Measurements from ENCODE around the gene PTGFRN. TPM values are rescaled to one million over a fixed set of nuclear protein-coding genes. Genes with fewer than 3 reads are reported as not detected.

The PTGFRN gene
- total and polyA plus RNA-seq, 2 of the 8 experiments (the other 6 are each of a cell fraction or from before 2014, with no cell fraction given) = 13.0 to 32.6 TPM

GRCh38 chr1:117029685-117030084 lies 120.0 kb downstream of the PTGFRN start:
- Histone ChIP-seq H3K14ac (ENCODE audit: insufficient read length) (no peak overlapping the region), H2AK5ac (ENCODE audit: low read depth, low read length) (no peak overlapping the region)
- CTCF ChIA-PET (ENCODE audit: partially characterized antibody) = no interaction called here
- TF ChIP-seq ATF2 (IDR thresholded peaks at IDR 0.05; ENCODE audit: low read length) (no peak), SIRT6 (IDR thresholded peaks at IDR 0.05; ENCODE audit: low read length) (no peak), USF2 (IDR thresholded peaks at IDR 0.05; ENCODE audit: low read length) (no peak), CTBP2 (IDR thresholded peaks at IDR 0.05; ENCODE audit: borderline replicate concordance, insufficient read depth, insufficient read length, low read length) (no peak), RFX5 (IDR thresholded peaks at IDR 0.05; ENCODE audit: borderline replicate concordance, low read depth, low read length) (no peak), POU5F1 (IDR thresholded peaks at IDR 0.05; ENCODE audit: low read depth, low read length) (no peak), RXRA (IDR thresholded peaks at IDR 0.05; ENCODE audit: insufficient read depth, low read depth, low read length) (no peak), SRF (IDR thresholded peaks at IDR 0.05; ENCODE audit: low read depth, low read length) (no peak), GABPA (IDR thresholded peaks at IDR 0.05; ENCODE audit: borderline replicate concordance, insufficient read depth, low read length) (no peak), CHD1 (IDR thresholded peaks at IDR 0.05; ENCODE audit: low read depth, low read length) (no peak), FOSL1 (IDR thresholded peaks at IDR 0.05; ENCODE audit: insufficient read depth, low read depth, low read length) (no peak)

More at GRCh38 chr1:117029685-117030084, 120.0 kb downstream of the PTGFRN start:
- H3K4me1 ChIP-seq (replicated peaks in 1 of 4; ENCODE audit: control insufficient read depth in 3 of 4, insufficient read depth in 4 of 4, low read length in 3 of 4) = peaks cover 0 to under 1% (median 0%) of the 10 kb centered on the region in 4 experiments; a peak in 1 of 7 replicates
- H3K79me2 ChIP-seq (ENCODE audit: control insufficient read depth in 1 of 2, insufficient read depth in 2 of 2, low read length in 2 of 2) = peaks cover 0 to 3% of the 10 kb centered on the region in 2 experiments; a peak in 1 of 4 replicates
- H3K23me2 ChIP-seq (ENCODE audit: low read depth, low read length) = no peaks in the 10 kb centered on the region; the same call in 1 of the 2 replicates
- WGBS, 2 experiments (ENCODE audit: extremely low coverage in 1 of 2, insufficient coverage in 1 of 2, insufficient read length in 1 of 2, insufficient replicate concordance in 2 of 2, low coverage in 1 of 2, low lambda C conversion rate in 2 of 2, missing lambda C conversion rate in 1 of 2) = 60% methylated on average over 1 of the region's 1 CpG; no CpG with 5 or more reads in 1 of the 2 experiments
- no peak overlapping the region for H2BK15ac ChIP-seq (ENCODE audit: low read length)
- no peak overlapping the region for H2BK5ac ChIP-seq (ENCODE audit: low read depth, low read length)
- H4K8ac ChIP-seq (ENCODE audit: extremely low read depth, insufficient read depth, low read length) = no peak overlapping the region
- no peak overlapping the region for H2BK120ac ChIP-seq (replicated peaks; ENCODE audit: low read depth, low read length)
- no peak overlapping the region for H2AFZ ChIP-seq (ENCODE audit: low read length)
- no peaks in the 10 kb centered on the region for H3K36me3 ChIP-seq (ENCODE audit: control insufficient read depth in 2 of 4, insufficient read depth in 4 of 4, low read length in 3 of 4)
- no peak overlapping the region for H3K4me3 ChIP-seq (ENCODE audit: extremely low read depth in 1 of 4, insufficient read depth in 2 of 4, low read depth in 3 of 4, low read length in 4 of 4)
- H3K4me2 ChIP-seq (ENCODE audit: insufficient read depth in 1 of 2, low read depth in 2 of 2, low read length in 2 of 2) = no peak overlapping the region
- no peak overlapping the region for H3K18ac ChIP-seq (ENCODE audit: extremely low read depth, low read length)
- POLR2A ChIA-PET (ENCODE audit: partially characterized antibody) = interaction anchor here (0.6 kb wide), 1 partner anchor 77 kb away, joined by 3 read pairs; no protein-coding TSS in a partner anchor
- no peaks in the 10 kb centered on the region for H3K9me3 ChIP-seq (ENCODE audit: insufficient read depth in 2 of 2, low read depth in 1 of 2, low read length in 1 of 2)
- no peak overlapping the region for H3K56ac ChIP-seq (replicated peaks; ENCODE audit: insufficient read length, low read depth, low read length)
- DNase-seq (ENCODE audit: low read depth in 1 of 2, low spot score in 2 of 2) (no peak), FAIRE-seq (no peak)
- H3K9ac ChIP-seq (replicated peaks in 1 of 4; ENCODE audit: extremely low read depth in 1 of 4, low read depth in 3 of 4, low read length in 3 of 4) = no peak overlapping the region
- H3K79me1 ChIP-seq (ENCODE audit: low read depth, low read length) = no peaks in the 10 kb centered on the region
- no peaks in the 10 kb centered on the region for H3K27me3 ChIP-seq (replicated peaks in 1 of 4; ENCODE audit: control insufficient read depth in 3 of 4, extremely low read depth in 1 of 4, insufficient read depth in 3 of 4, low read length in 3 of 4)
- no peaks in the 10 kb centered on the region for H4K20me1 ChIP-seq (replicated peaks in 1 of 2; ENCODE audit: control insufficient read depth in 1 of 2, insufficient read depth in 2 of 2, low read length in 2 of 2)
- H3K27ac ChIP-seq (ENCODE audit: low read depth, low read length) = no peak overlapping the region
- H4K5ac ChIP-seq (ENCODE audit: insufficient read length, low read depth, low read length) = no peak overlapping the region
- H4K91ac ChIP-seq (replicated peaks; ENCODE audit: insufficient read length, low read length) = no peak overlapping the region
- no peak overlapping the region for H2BK20ac ChIP-seq (ENCODE audit: low read length)
- H3K23ac ChIP-seq (ENCODE audit: insufficient read length) = no peak overlapping the region
- no peak overlapping the region for H2BK12ac ChIP-seq (ENCODE audit: low read depth, low read length)
- H3K4ac ChIP-seq (replicated peaks; ENCODE audit: insufficient read length, low read depth, low read length) = no peak overlapping the region

Measured in H1 (cell line).